PC-9 (cell line): ENCODE results near the gene ZNF597.

Source experiments
- EZH2 ChIP-seq: fragments of 200-600 bp; sonication (generic); IDR thresholded peaks from 2 replicates; pipeline ENCODE4 v1.8.0; 2017; ENCODE audit warnings: antibody characterized with exemption, low read depth
- TF ChIP-seq, protein P1 (sequence below): fragments of 200-600 bp; sonication (generic); conservative IDR thresholded peaks from 2 replicates; pipeline ENCODE4 v1.6.1; 2017; ENCODE audit warnings: mixed run types, antibody characterized with exemption, mild to moderate bottlenecking, moderate library complexity

DNA sequence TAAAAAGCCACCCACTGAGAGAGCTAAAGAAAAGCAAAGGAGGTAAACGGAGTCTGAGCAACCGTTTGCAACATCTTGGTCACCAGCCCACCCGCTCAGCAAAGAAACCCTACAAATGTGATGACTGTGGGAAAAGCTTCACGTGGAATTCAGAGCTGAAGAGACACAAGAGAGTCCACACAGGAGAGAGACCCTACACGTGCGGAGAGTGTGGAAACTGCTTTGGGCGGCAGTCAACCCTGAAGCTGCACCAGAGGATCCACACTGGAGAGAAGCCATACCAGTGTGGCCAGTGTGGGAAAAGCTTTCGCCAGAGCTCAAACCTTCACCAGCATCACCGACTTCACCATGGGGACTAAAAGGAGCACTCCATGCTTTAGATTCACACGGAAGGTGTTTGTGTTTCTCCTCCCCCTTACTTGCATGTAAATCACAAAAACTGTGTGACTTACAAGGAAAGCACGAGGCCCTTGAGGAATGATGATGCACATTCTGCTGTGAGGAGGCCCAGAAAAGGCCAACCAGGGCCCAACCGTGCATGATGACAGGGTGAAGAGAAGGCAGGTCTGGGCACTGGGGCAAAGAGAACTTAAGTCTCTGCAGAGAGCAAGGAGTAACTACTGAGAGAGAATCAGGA lies 34.6 kb downstream of the ZNF597 start:
- TF ChIP-seq, protein P1, sequence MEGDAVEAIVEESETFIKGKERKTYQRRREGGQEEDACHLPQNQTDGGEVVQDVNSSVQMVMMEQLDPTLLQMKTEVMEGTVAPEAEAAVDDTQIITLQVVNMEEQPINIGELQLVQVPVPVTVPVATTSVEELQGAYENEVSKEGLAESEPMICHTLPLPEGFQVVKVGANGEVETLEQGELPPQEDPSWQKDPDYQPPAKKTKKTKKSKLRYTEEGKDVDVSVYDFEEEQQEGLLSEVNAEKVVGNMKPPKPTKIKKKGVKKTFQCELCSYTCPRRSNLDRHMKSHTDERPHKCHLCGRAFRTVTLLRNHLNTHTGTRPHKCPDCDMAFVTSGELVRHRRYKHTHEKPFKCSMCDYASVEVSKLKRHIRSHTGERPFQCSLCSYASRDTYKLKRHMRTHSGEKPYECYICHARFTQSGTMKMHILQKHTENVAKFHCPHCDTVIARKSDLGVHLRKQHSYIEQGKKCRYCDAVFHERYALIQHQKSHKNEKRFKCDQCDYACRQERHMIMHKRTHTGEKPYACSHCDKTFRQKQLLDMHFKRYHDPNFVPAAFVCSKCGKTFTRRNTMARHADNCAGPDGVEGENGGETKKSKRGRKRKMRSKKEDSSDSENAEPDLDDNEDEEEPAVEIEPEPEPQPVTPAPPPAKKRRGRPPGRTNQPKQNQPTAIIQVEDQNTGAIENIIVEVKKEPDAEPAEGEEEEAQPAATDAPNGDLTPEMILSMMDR: no peak
- no peak for TF ChIP-seq EZH2
